IPS-18a (cell line): ENCODE measurements around the gene DOCK4.

Source experiments
- H3K27ac ChIP-seq: one replicate; pipeline ENCODE4 v1.5.1; 2013; ENCODE audit warnings: low read length
- H3K27me3 ChIP-seq: one replicate; pipeline ENCODE4 v1.6.1; 2013; ENCODE audit warnings: mild to moderate bottlenecking, low read length; ENCODE audit not compliant: control insufficient read depth, insufficient read depth
- H3K36me3 ChIP-seq: one replicate; pipeline ENCODE4 v1.6.1; 2013; ENCODE audit warnings: low read depth, low read length; ENCODE audit not compliant: control insufficient read depth
- H3K4me1 ChIP-seq: one replicate; pipeline ENCODE4 v1.6.1; 2013; ENCODE audit warnings: low read depth, low read length; ENCODE audit not compliant: control insufficient read depth
- H3K4me3 ChIP-seq: one replicate; pipeline ENCODE4 v1.5.1; 2013; ENCODE audit warnings: low read length
- H3K9ac ChIP-seq: one replicate; pipeline ENCODE4 v1.6.1; 2013; ENCODE audit warnings: mild to moderate bottlenecking, low read length, moderate library complexity
- H3K9me3 ChIP-seq: one replicate; pipeline ENCODE4 v1.6.1; 2013; ENCODE audit warnings: low read depth, low read length; ENCODE audit not compliant: control insufficient read depth

The DOCK4 gene

DNA sequence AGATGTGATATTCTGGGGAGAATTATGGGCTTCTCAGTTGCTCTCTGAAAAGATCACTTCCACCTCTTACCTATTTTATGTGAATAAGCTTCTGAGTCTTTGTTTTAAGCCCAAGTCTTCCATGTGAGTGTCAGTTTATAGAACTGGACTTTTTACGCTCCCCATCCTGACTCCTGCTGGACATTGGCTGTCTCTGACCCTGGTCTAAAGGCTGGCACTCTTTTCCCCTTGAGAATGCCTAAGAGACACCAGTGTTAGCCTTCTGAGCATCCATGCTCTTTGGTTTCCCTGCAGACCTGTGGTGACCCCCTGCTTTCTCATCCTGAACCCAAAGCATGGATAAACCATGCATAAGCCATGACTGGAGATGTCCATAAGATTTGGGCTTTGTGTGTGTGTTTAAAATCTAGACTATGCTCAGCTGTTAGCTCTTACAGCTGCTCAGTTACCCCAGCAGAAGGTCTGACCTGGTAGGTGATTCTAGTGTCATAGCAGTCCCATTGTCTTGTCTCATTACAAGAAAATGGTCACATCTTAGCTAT is 495.3 kb downstream of the DOCK4 start:
- Histone ChIP-seq H3K9me3 (no peaks in the 10 kb centered on the region), H3K36me3 (no peaks in the 10 kb centered on the region), H3K4me1 (no peaks in the 10 kb centered on the region), H3K9ac (no peak overlapping the region), H3K27me3 (no peaks in the 10 kb centered on the region), H3K27ac (no peak overlapping the region), H3K4me3 (no peak overlapping the region)

DNA sequence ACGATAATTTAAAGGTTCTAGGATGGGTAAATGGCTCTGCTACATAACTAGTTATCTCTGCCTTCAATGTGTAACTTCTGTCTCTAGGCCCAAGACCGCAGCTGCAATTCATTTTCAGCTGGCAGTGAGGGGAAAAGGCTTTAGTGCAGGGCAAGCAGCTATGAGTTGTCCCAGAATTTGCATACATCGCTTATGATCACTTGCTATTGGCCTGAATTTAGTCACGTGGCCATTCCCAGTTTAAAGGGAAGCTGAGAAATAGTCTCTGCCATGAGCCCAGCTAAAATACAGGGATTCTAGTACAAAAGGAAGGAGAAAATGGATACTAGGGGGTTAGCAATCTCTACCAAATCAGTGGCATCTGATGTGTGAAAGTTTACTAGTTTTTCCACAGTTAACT is 498.1 kb downstream of the DOCK4 start:
- Histone ChIP-seq H3K9me3 (no peaks in the 10 kb centered on the region), H3K9ac (no peak overlapping the region), H3K27ac (no peak overlapping the region), H3K4me1 (no peaks in the 10 kb centered on the region), H3K27me3 (no peaks in the 10 kb centered on the region), H3K4me3 (no peak overlapping the region), H3K36me3 (no peaks in the 10 kb centered on the region)

DNA sequence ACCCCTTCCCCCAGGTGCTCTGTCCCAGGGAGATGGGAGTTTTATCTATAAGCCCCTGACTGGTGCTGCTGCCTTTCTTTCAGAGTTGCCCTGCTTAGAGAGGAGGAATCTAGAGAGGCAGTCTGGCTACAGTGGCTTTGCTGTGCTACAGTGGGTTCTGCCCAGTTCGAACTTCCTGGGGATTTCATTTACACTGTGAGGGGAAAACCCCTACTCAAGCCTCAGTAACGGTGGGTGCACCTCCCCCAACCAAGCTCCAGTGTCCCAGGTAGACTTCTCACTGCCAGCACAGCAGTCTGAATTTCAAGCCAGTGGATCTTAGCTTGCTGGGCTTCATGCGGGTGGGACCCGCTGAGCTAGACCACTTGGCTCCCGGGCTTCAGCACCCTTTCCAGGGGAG is 500.4 kb downstream of the DOCK4 start:
- Histone ChIP-seq H3K4me1 (no peaks in the 10 kb centered on the region), H3K27me3 (no peaks in the 10 kb centered on the region), H3K4me3 (no peak overlapping the region), H3K9me3 (no peaks in the 10 kb centered on the region), H3K9ac (no peak overlapping the region), H3K36me3 (no peaks in the 10 kb centered on the region), H3K27ac (no peak overlapping the region)

DNA sequence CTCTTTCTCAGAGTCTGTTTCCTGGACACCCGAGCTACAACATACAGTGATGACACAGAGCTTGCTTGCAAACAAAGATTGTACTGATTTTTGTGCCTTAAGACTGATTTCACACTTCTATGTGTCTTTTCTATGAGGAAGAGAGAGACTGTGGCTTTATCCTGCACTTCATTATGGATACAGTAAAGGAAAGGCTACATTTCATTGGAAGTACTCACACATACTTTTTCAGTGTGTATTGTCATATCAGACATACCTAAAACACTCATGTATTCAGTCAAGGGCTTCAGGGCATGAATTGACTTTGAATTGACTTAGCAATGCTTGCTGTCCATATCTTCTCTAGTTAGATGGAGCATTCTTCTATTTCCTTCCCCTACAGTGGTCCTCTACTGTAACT is 508.4 kb downstream of the DOCK4 start:
- H3K4me1 ChIP-seq, result no peaks in the 10 kb centered on the region

DNA sequence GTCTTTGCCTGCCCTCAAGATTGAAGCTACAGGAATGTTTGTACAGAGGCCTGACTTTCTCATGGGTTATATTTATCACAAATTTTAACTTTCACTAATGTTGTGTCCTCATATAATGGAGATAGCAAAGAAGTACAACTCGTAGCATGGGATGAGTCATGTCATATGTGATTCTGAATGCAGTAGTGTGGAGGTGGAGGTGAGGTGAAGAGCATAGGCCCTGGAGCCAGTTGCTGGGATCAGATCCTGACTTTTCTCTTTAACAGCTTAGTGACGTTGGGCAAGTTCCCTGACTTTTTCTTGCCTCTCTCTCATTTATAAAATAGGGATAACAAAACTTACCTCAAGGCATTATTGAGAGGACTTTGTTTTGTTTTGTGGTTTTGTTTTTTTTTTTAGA is 511.8 kb downstream of the DOCK4 start:
- Histone ChIP-seq H3K4me3 (no peak overlapping the region), H3K9me3 (no peaks in the 10 kb centered on the region), H3K4me1 (no peaks in the 10 kb centered on the region), H3K9ac (no peak overlapping the region), H3K27ac (no peak overlapping the region), H3K36me3 (no peaks in the 10 kb centered on the region), H3K27me3 (no peaks in the 10 kb centered on the region)

More for the DNA sequence above, 508.4 kb downstream of the DOCK4 start:
- H3K27me3 ChIP-seq, result no peaks in the 10 kb centered on the region
- no peak overlapping the region for H3K4me3 ChIP-seq
- H3K9me3 ChIP-seq, result no peaks in the 10 kb centered on the region
- no peak overlapping the region for H3K27ac ChIP-seq
- H3K9ac ChIP-seq, result no peak overlapping the region
- H3K36me3 ChIP-seq, result no peaks in the 10 kb centered on the region

DNA sequence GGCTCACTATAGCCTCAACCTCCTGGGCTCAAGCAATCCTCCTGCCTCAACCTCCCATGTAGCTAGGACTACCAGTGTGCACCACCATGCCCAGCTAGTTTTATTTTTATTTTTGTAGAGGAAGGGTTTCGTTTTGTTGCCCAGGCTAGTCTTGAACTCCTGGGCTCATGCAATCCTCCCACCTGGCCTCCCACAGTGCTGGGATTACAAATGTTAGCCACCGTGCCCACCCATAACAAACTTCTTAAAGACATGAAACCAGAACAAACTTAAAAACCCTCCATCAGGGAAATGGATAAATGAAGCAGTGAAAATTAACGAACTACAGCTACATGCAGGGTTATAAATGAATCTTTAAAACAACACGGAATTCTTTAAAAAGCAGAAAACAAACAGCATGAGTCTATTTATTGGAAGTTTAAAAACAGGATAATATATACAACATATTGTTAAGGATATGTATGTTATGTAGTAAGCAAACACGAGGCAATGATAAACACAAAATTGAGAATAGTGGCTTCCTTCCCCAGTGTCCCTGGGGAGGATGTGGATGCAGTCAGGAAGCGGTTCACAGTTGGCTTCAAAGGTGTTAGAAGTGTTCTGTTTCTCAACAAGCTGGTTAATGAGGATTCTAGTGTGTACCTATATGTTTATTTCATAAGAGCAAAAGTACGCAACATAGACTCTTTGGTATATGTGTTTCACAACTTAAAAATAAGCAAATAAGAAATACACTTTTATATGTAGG is 515.7 kb downstream of the DOCK4 start:
- Histone ChIP-seq H3K36me3 (no peaks in the 10 kb centered on the region), H3K9me3 (no peaks in the 10 kb centered on the region), H3K27ac (no peak overlapping the region), H3K9ac (no peak overlapping the region), H3K4me1 (no peaks in the 10 kb centered on the region), H3K4me3 (no peak overlapping the region), H3K27me3 (no peaks in the 10 kb centered on the region)

DNA sequence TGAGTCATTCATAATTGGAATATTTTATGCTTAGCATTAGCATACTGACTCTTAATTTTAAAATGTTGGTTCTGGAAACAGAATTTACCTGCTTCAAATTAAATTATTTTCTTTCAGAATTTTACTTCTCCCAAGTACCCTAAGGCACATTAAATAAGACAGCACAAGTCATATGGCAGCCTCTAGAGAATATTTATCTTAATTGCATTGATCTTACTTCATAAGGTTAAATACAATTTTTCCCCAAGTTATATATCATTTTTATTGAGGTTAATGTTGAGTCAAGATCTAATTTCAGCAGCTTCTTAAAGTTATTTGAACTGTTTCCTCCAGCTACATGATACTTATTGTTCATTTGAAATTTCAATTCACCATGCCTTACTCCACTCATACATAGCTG is 520.9 kb downstream of the DOCK4 start:
- Histone ChIP-seq H3K4me3 (no peak overlapping the region), H3K9me3 (no peaks in the 10 kb centered on the region), H3K9ac (no peak overlapping the region), H3K27me3 (no peaks in the 10 kb centered on the region), H3K27ac (no peak overlapping the region), H3K36me3 (no peaks in the 10 kb centered on the region), H3K4me1 (no peaks in the 10 kb centered on the region)

DNA sequence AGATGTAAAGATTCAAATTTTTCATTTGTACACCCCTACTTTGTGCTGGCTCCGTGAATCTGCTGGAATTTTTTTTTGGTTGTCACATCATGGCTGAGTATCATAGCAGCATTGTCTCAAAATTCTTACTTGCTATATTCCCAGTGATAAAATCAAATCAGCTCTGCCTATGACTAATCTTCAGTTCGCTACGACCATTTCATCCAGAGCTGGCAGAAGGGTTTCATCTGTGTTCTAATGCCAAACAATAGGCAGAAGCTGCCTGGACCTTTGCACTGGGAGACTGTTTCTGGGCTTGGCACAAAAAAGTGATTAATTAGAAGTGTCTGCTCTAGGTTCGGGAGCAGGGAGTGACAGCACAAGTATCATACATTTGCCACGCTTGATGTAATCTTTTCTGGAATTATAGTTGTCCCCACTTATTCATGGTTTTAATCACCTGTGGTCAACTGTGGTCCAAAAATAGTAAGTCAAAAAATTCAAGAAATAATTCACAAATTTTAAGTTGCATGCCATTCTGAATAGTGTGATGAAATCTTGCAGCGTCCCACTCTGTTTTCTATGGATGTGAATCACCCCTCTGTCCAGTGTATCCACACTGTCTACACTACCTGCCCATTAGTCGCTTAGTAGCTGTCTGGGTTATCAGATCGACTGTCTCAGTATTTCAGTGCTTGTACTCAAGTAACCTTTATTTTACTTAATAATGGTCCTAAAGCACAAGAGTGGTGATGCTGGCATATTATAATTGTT is 523.4 kb downstream of the DOCK4 start:
- Histone ChIP-seq H3K36me3 (no peaks in the 10 kb centered on the region), H3K4me3 (no peak overlapping the region), H3K27ac (no peak overlapping the region), H3K9ac (no peak overlapping the region), H3K9me3 (no peaks in the 10 kb centered on the region), H3K4me1 (no peaks in the 10 kb centered on the region), H3K27me3 (no peaks in the 10 kb centered on the region)

DNA sequence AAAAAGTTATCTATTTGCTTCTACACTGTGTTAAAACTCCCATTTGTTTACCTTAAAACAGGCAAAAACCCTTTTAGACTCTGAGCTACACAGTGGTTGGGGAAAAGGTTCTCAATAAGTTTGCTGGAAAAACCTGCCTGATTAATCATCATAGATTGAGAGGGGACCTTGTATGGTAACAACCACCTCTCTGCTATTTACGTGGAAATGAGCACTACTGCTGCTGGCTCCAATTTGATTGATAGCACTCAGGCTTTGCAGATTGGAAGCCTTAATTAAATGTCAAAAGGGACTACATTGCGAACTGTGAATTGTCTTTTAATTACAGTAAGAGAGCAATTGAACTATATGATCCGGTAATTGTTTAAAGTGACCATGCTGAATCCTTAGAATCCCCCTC is 525.0 kb downstream of the DOCK4 start:
- no peaks in the 10 kb centered on the region for H3K36me3 ChIP-seq
- H3K4me1 ChIP-seq, result no peaks in the 10 kb centered on the region
- no peaks in the 10 kb centered on the region for H3K9me3 ChIP-seq
- no peak overlapping the region for H3K9ac ChIP-seq
- no peak overlapping the region for H3K4me3 ChIP-seq
- no peaks in the 10 kb centered on the region for H3K27me3 ChIP-seq
- no peak overlapping the region for H3K27ac ChIP-seq

DNA sequence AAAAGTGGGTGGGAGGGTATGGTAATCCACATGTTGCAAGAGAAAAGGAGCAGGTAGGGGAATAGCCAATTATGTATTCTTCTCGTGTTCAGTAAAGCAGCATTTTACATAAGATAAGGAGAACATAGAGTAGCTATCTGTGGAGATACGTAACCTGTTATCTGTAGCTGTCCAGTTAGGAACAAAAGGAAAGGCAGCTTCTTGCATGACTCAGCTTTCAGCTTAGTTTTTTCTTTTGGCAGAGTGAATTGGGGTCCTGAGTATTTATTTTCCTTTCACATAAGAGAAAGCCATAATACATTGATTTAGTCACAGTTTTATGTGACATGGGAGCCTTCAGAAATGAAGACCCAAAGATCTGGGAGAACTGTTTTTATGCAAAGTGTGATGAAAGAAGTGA is 527.2 kb downstream of the DOCK4 start:
- Histone ChIP-seq H3K4me1 (no peaks in the 10 kb centered on the region), H3K27me3 (no peaks in the 10 kb centered on the region), H3K4me3 (no peak overlapping the region), H3K9ac (no peak overlapping the region), H3K36me3 (no peaks in the 10 kb centered on the region), H3K9me3 (no peaks in the 10 kb centered on the region), H3K27ac (no peak overlapping the region)

DNA sequence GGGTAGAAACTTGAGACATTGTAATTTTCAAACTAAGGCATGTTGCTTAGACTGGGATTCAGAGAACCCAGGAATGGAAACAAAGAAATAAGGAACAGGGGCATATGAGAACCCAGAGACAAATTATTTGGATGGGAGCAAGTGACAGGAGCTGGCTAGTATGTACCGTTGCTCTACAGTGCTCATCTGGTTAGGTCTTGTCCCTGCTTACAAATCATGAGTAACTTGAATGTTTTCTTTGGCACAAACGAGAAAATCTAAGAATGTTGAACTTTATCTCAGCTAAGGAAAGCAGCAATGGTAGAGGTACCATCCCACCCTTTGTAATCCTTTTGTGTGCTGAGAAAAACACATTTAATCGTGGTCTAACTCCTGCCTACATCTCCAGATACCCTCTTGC is 527.9 kb downstream of the DOCK4 start:
- Histone ChIP-seq H3K4me3 (no peak overlapping the region), H3K9ac (no peak overlapping the region), H3K4me1 (no peaks in the 10 kb centered on the region), H3K9me3 (no peaks in the 10 kb centered on the region), H3K27ac (no peak overlapping the region), H3K36me3 (no peaks in the 10 kb centered on the region), H3K27me3 (no peaks in the 10 kb centered on the region)

DNA sequence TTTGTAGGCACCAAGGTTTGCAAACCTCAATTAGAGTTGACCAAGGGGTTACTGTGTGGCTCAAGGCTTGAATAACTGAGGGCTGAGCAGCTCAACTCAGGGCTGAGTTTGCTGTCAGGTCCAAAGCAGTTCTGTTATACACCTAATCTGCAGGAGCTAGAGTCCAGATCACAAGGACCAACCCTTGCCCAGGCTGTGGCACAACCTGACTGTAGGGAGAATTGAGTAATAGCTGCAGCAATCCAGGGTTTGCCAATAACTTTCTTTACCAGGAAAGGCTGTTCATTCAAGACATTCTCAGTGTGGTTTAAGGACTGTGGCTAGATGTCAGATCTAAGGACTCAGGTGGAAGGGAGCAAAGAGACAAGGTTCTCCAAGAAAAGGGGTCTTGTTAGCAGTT is 528.4 kb downstream of the DOCK4 start:
- no peaks in the 10 kb centered on the region for H3K27me3 ChIP-seq
- H3K4me3 ChIP-seq, result no peak overlapping the region
- no peaks in the 10 kb centered on the region for H3K9me3 ChIP-seq
- no peak overlapping the region for H3K27ac ChIP-seq
- H3K4me1 ChIP-seq, result no peaks in the 10 kb centered on the region
- no peak overlapping the region for H3K9ac ChIP-seq
- no peaks in the 10 kb centered on the region for H3K36me3 ChIP-seq
